Thymus (tissue), 11 donors: ENCODE measurements around the gene DPH2. TPM values are rescaled to one million over a fixed set of nuclear protein-coding genes. Genes with fewer than 3 reads are reported as not detected.
A peak's percentile ranks its signal among the peaks of the same experiment; 100 is the strongest.

Experiments used
- DNase-seq, 9 donors: peaks; one replicate each; pipeline ENCODE4 v3.0.0-alpha.2; 2013; ENCODE audit warnings: low spot score in 9 of 9, low read depth in 6 of 9, missing footprints in 1 of 9
- H3K27ac ChIP-seq, 2 donors: one replicate each; pipeline ENCODE4 v1.5.1; 2013; ENCODE audit warnings: control low read depth in 1 of 2, low read depth in 1 of 2, low read length in 1 of 2, mild to moderate bottlenecking in 1 of 2, moderate library complexity in 1 of 2
- H3K27me3 ChIP-seq, 2 donors: one replicate each; pipeline ENCODE4 v1.5.1; 2013; ENCODE audit warnings: low read length in 1 of 2; ENCODE audit not compliant: control insufficient read depth in 2 of 2, insufficient read depth in 1 of 2
- H3K36me3 ChIP-seq, 2 donors: one replicate each; pipeline ENCODE4 v1.5.1; 2013; ENCODE audit warnings: low read length in 1 of 2, mild to moderate bottlenecking in 1 of 2, moderate library complexity in 1 of 2; ENCODE audit not compliant: control insufficient read depth in 2 of 2, insufficient read depth in 2 of 2
- H3K4me1 ChIP-seq, 2 donors: one replicate each; pipeline ENCODE4 v1.5.1; 2013; ENCODE audit warnings: low read length in 2 of 2; ENCODE audit not compliant: control insufficient read depth in 2 of 2, insufficient read depth in 2 of 2
- H3K4me3 ChIP-seq, 2 donors: one replicate each; pipeline ENCODE4 v1.5.1; 2013; ENCODE audit warnings: low read length in 2 of 2, control low read depth in 1 of 2, mild to moderate bottlenecking in 1 of 2
- H3K9me3 ChIP-seq, 2 donors: one replicate each; pipeline ENCODE4 v1.5.1; 2013; ENCODE audit warnings: low read length in 1 of 2, mild to moderate bottlenecking in 1 of 2; ENCODE audit not compliant: control insufficient read depth in 2 of 2, insufficient read depth in 1 of 2
- WGBS: extraction: QIAGEN DNeasy Blood & Tissue Kit; methylation state at CpG from one replicate; pipeline ENCODE4 v1.1.7; 2013; 5-methylcytosine and 5-hydroxymethylcytosine counted together
- polyA plus RNA-seq: library from polyadenylated mRNA; stranded (reverse); fragments of 200-250 nt; gene quantifications from one replicate; pipeline ENCODE4 v1.2.3, GENCODE V29; 2013
- total RNA-seq: library from RNA; stranded (reverse); fragments of 120-200 nt; gene quantifications from one replicate; pipeline ENCODE4 v1.2.4, GENCODE V29; 2013
- donor health status: healthy.

The DPH2 gene
- total and polyA plus RNA-seq, 2 donors: 14.4 to 16.1 TPM

- H3K27ac ChIP-seq: no peak within 1 kb of the TSS
- H3K4me3 ChIP-seq: peak within 1 kb of the TSS; percentile 24 to 59
- 12% methylated on average over 54 of the region's 54 CpGs for WGBS
- H3K9me3 ChIP-seq: no peaks in the 10 kb centered on the region
- peaks cover 20 to 44% of the 10 kb centered on the region in 2 donors for H3K4me1 ChIP-seq
- peaks cover 4 to 33% of the 10 kb centered on the region in 2 donors for H3K27me3 ChIP-seq
- H3K36me3 ChIP-seq: peaks cover 19 to 22% of the 10 kb centered on the region in 2 donors
- DNase-seq: peak in 1 of 9 donors; percentile 28
Observed at GRCh38 chr1:43978551-43979260, 8.9 kb downstream of the DPH2 start, which contains the start of gene B4GALT2. TSS of gene B4GALT2 (plus strand) at chr1:43979210. CDS start at chr1:43981161, 1,951 bp downstream.

GRCh38 chr1:43979261-43979527 lies 9.4 kb downstream of the DPH2 start:
- Histone ChIP-seq H3K27ac (no peak overlapping the region), H3K4me3 (peak overlapping the region in 1 of 2 donors; percentile 59), H3K4me1 (peaks cover 18 to 39% of the 10 kb centered on the region in 2 donors), H3K27me3 (peaks cover 4 to 33% of the 10 kb centered on the region in 2 donors), H3K9me3 (no peaks in the 10 kb centered on the region), H3K36me3 (peaks cover 19 to 22% of the 10 kb centered on the region in 2 donors)
- no peak for DNase-seq
- under 1% methylated on average over 45 of the region's 45 CpGs for WGBS

DNA sequence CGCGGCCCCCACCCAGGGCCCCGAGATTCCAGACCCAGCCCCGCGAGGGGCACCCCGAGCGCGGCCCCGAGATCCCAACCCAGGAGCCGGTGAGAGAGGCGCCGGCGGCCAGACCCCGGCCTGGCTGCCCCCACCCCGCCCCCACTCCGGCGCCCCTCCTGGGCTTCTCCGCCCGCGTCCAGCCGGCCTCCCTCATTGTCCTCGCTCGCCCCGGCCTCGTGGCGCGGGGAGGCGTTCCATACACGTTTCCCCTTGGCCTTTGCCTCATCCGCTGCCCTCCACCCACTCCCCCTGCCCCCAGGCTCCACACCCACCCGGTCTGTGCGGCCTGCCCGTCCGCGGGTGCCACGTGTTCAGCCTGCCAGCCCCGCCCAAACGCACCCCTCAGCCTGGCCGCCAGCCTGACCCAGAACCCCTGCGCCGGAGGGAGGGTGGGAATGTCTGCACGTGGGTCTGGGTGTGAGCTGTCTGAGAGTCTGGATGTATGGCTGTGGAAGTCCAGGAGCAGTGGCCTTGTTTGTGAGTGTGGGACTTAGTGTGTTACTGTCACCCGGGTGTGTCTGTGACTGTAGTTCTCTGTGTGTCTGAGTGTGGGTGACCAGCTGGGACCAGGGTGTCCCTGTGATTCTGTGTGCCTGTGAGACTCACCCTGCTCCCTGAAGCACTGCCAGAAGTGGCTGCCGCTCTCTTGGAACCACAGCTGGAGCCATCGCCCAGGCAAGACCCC lies 9.9 kb downstream of the DPH2 start:
- 7% methylated on average over 45 of the region's 45 CpGs for WGBS
- Histone ChIP-seq H3K4me1 (peaks cover 18 to 37% of the 10 kb centered on the region in 2 donors), H3K27ac (no peak overlapping the region), H3K36me3 (peaks cover 19 to 22% of the 10 kb centered on the region in 2 donors), H3K27me3 (peaks cover 4 to 33% of the 10 kb centered on the region in 2 donors), H3K9me3 (no peaks in the 10 kb centered on the region), H3K4me3 (peak overlapping the region in 1 of 2 donors; percentile 59)
- DNase-seq: peak in 1 of 9 donors; percentile 12

DNA sequence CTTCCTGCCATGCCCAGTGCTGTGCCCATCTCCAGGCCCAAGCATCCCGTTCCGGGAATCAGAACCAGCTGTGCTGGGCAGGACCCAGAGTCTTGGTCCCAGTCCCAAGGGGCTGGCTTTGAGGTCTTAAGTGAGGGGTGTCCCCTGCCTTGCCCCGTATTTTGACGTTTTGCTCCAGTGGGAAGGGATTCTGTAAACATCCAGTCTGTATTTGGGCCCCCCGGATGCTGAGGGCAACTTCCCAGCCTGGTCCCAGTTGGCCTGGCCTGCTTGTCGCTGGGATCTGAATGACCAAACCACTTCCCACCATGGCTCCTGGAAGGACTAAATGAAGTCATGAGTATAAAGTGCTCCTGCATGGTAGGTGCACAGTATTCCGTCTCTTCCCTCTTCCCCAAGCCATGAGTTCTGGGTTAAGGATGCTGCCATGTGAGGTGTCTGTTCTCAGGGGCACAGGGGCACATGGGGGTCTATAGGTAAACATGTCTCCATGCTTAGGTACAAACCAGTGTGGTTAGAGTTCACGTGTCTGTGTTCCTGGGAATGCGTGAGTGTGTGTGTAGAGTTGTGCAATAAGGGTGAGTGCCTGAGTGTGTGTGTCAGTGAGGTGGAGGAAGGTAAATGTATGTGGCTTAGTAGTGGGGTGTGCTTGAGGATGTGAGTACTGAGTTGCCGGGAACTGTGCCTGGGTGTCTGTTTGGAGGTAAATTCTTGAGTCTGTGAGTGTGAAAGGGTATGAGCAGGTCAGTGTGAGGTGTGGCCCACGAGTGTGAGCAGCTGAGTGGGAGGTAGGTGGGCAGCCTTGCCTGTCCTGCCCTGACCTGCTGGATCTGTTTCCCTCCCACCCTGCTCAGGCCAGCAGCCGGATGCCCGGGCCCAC lies 10.7 kb downstream of the DPH2 start:
- Histone ChIP-seq H3K4me1 (peaks cover 17 to 34% of the 10 kb centered on the region in 2 donors), H3K9me3 (no peaks in the 10 kb centered on the region), H3K36me3 (peaks cover 19 to 22% of the 10 kb centered on the region in 2 donors), H3K27ac (no peak overlapping the region), H3K4me3 (no peak overlapping the region), H3K27me3 (peaks cover 4 to 33% of the 10 kb centered on the region in 2 donors)
- WGBS: 94% methylated on average over 13 of the region's 13 CpGs
- DNase-seq: no peak

GRCh38 chr1:43981135-43981491 lies 11.3 kb downstream of the DPH2 start:
- peaks cover 12 to 27% of the 10 kb centered on the region in 2 donors for H3K4me1 ChIP-seq

GRCh38 chr1:43981636-43982035 lies 11.8 kb downstream of the DPH2 start:
- Histone ChIP-seq H3K36me3 (peaks cover 16 to 17% of the 10 kb centered on the region in 2 donors), H3K27ac (no peak overlapping the region)

More at GRCh38 chr1:43981135-43981491, 11.3 kb downstream of the DPH2 start:
- peaks cover 4 to 33% of the 10 kb centered on the region in 2 donors for H3K27me3 ChIP-seq
- H3K27ac ChIP-seq: no peak overlapping the region
- H3K36me3 ChIP-seq: peaks cover 19 to 22% of the 10 kb centered on the region in 2 donors
- no peaks in the 10 kb centered on the region for H3K9me3 ChIP-seq
- H3K4me3 ChIP-seq: no peak overlapping the region
- WGBS: 98% methylated on average over 20 of the region's 20 CpGs
- no peak for DNase-seq

GRCh38 chr1:43982241-43982640 lies 12.4 kb downstream of the DPH2 start:
- Histone ChIP-seq H3K4me1 (peaks cover 7 to 18% of the 10 kb centered on the region in 2 donors), H3K27me3 (peaks cover 4 to 29% of the 10 kb centered on the region in 2 donors), H3K4me3 (no peak overlapping the region), H3K9me3 (no peaks in the 10 kb centered on the region), H3K36me3 (peaks cover 10 to 11% of the 10 kb centered on the region in 2 donors), H3K27ac (no peak overlapping the region)
- DNase-seq: no peak
- 98% methylated on average over 8 of the region's 8 CpGs for WGBS

More at GRCh38 chr1:43981636-43982035, 11.8 kb downstream of the DPH2 start:
- 97% methylated on average over 20 of the region's 20 CpGs for WGBS
- no peak for DNase-seq
- H3K27me3 ChIP-seq: peaks cover 4 to 33% of the 10 kb centered on the region in 2 donors
- peaks cover 7 to 22% of the 10 kb centered on the region in 2 donors for H3K4me1 ChIP-seq
- H3K4me3 ChIP-seq: no peak overlapping the region
- H3K9me3 ChIP-seq: no peaks in the 10 kb centered on the region

DNA sequence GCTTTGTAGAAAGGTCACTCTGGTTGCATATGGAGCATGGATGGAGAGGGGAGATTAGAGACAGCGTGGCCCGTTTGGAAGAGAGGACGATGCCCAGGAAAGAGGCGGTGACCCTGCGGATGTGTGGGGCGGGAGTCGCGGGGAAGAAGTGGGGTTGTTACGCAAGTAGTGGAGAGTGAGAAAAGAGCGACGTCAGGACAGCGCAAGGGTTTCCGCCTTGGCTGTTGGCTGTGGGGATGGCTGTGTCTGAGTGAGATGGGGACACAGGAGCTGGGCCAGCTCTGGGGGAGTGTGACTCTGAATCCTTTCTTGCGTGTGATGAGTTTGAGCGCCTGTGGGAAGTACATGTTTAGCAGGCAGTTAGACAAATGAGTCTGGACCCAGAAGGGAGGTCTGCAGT lies 13.0 kb downstream of the DPH2 start:
- H3K27me3 ChIP-seq: peaks cover 4 to 29% of the 10 kb centered on the region in 2 donors
- H3K27ac ChIP-seq: no peak overlapping the region
- H3K4me1 ChIP-seq: peaks cover 5 to 16% of the 10 kb centered on the region in 2 donors
- no peak for DNase-seq
- no peak overlapping the region for H3K4me3 ChIP-seq
- H3K9me3 ChIP-seq: no peaks in the 10 kb centered on the region
- H3K36me3 ChIP-seq: peaks cover 5 to 7% of the 10 kb centered on the region in 2 donors
- WGBS: 96% methylated on average over 15 of the region's 15 CpGs
